Fibroblast of mammary gland (primary cell): ENCODE results near the gene CNTN5.
"Not testable (repeated sequence)": the region's sequence is repeated elsewhere in the genome, so short reads cannot be mapped to it uniquely, and the experiment has no call there.

Experiments used
- DNase-seq: peaks from one replicate; pipeline ENCODE4 v3.0.0-alpha.2; 2010; ENCODE audit warnings: low read depth
- H3K4me3 ChIP-seq: 2 replicates; pipeline ENCODE4 v1.5.1; 2011; ENCODE audit warnings: low read depth, mild to moderate bottlenecking, low read length, moderate library complexity; ENCODE audit not compliant: control insufficient read depth
- TF ChIP-seq, protein P1 (sequence below): conservative IDR thresholded peaks from 2 replicates; pipeline ENCODE4 v1.5.1; 2011; ENCODE audit warnings: low read depth, low read length, inconsistent platforms; ENCODE audit not compliant: control insufficient read depth, insufficient read depth

The CNTN5 gene

DNA sequence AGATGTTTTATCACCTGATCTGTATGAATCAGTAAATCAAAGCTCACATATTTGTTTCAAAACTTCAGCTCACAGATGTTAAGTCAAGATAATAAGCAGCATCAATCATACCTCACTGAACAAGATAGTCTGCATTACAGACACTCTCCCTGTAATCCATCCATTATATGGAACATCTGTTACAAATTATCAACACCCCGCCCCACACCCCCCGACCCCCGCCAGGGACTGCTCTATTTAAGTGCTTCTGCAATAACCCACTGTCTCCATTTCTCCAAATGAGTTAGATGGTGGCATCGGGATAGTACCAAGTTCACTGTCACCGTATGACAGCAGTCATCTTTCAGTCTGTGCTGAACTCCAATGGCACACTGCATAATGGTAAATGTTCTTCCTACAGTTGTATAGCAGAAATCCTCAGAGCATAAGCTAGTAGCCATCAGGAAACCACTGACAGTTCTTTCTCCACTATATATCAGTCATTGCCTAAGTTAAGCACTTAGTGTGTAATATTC, 1219.3 kb downstream of the CNTN5 start:
- no peak overlapping the region for H3K4me3 ChIP-seq
- no peak for DNase-seq
- TF ChIP-seq, protein P1, sequence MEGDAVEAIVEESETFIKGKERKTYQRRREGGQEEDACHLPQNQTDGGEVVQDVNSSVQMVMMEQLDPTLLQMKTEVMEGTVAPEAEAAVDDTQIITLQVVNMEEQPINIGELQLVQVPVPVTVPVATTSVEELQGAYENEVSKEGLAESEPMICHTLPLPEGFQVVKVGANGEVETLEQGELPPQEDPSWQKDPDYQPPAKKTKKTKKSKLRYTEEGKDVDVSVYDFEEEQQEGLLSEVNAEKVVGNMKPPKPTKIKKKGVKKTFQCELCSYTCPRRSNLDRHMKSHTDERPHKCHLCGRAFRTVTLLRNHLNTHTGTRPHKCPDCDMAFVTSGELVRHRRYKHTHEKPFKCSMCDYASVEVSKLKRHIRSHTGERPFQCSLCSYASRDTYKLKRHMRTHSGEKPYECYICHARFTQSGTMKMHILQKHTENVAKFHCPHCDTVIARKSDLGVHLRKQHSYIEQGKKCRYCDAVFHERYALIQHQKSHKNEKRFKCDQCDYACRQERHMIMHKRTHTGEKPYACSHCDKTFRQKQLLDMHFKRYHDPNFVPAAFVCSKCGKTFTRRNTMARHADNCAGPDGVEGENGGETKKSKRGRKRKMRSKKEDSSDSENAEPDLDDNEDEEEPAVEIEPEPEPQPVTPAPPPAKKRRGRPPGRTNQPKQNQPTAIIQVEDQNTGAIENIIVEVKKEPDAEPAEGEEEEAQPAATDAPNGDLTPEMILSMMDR = no peak

DNA sequence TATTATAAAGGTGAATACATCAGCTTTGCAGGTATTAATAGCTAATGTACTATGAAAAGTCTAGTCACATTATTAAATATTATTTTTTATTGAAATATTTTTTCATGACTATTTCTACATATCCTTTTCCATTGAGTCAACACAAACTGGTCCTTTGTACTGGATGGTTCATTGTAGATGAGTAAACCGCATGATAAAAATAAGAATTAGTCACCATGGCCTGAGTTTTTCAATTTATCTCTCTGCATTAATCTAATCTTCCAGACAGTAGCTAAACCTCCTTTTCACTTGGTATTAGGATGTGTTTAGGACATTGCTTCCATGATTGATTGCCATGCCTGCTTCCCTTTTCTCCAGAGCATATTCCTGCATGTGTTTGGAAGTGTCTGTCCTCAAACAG, 1227.0 kb downstream of the CNTN5 start:
- no peak for DNase-seq
- TF ChIP-seq, protein P1 = no peak
- H3K4me3 ChIP-seq = no peak overlapping the region

DNA sequence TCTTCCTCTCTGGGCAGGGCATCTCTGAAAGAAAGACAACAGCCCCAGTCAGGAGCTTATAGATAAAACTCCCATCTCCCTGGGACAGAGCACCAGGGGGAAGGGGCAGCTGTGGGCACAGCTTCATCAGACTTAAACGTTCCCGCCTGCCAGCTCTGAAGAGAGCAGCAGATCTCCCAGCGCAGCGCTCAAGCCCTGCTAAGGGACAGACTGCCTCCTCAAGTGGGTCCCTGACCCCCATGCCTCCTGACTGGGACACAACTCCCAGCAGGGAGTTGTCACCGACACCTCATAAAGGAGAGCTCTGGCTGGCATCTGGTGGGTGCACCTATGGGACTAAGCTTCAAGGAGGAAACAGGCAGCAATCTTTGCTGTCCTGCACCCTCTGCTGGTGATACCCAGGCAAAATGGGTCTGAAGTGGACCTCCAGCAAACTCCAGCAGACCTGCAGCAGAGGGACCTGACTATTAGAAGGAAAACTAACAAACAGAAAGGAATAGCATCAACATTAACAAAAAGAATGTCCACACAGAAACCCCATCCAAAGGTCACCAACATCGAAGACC, 1236.6 kb downstream of the CNTN5 start:
- not testable (repeated sequence) for DNase-seq

DNA sequence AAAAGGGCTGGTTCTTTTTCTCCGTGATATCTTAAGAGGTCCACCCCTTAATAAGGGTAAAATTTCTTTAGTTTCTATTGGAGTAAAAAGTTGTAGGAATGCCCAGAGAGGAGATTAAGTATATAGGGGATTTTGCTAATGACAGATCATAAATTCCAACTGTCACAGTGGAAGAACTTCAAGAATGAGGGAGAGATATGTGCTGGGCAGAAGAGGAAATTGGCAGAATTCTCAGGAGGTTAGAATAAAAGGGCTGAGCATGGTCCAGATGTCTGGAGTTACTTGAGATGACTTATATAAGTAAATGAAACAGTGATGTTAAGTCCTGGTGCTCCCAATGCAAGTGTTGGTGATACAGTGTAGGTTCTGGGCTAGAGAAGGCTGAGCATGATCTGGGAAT, 1248.8 kb downstream of the CNTN5 start:
- no peak overlapping the region for H3K4me3 ChIP-seq
- TF ChIP-seq, protein P1 = no peak
- no peak for DNase-seq

More for the DNA sequence above, 1236.6 kb downstream of the CNTN5 start:
- not testable (repeated sequence) for H3K4me3 ChIP-seq

DNA sequence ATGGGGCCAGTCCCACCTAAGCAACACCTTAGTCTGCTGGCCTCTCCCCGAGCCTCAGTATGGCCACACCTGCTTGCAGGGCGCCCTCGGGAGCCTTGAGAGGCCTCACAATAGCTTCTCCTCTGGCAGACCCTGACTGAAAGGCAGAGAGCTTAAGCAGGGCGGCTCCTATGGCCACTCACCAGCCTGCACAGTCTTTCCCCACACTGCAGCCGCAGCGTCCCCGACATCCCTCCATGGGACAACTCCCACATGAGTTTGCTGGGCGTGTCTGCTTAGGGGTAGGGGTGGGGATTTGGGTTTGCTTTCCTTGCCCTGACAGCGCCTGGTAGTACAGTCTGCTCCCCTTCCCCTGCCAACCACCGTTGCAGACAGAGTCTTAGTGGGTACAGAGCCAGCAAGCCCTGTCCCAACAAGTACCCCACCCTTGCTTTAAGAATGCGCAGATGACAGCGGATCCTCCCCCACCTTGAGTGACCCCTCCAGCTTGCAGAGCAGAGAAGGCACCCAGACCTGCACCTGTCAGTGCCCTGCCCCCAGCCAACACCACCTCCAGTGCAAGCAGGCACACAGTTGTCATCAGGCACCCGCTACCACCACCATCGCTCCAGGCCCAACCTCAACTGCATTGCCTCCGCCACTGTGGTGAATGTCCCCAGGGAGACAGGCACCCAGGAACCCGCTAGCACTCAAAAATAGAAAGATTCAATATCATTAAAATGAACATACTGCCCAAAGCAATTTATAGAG, 1252.5 kb downstream of the CNTN5 start:
- DNase-seq = no peak
- no peak overlapping the region for H3K4me3 ChIP-seq
- TF ChIP-seq, protein P1 = no peak

DNA sequence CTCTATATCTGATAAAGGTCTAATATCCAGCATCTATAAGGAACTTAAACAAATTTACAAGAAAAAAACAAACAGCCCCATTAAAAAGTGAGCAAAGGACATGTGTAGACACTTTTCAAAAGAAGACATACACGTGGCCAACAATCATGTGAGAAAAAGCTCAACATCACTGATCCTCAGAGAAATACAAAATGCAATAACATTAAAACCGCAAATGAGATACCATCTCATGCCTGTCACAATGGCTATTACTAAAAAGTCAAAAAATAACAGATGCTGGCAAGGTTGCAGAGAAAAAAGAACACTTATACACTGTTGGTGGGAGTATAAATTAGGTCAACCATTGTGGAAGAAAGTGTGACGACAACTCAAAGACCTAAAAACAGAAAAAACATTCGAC, 1253.7 kb downstream of the CNTN5 start:
- H3K4me3 ChIP-seq, DNase-seq: not testable (repeated sequence)

DNA sequence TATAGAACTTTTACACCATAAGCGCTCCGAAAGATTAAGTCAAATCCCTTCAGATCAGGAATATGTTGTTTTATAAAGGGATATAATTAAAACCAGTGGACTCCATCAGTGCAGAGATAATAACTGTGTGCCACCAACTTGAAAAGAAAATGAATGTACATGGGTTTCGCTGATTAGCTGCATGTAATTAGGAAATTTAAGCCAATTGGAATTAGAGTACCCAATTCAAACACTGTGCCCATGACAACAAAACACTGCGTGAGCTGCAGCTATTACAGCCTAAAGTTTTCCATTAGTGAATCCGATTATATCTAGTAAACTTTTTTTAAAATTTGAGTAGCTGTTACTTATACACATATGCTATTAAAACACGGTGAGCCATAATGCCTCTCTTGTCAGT, 1274.0 kb downstream of the CNTN5 start:
- TF ChIP-seq, protein P1 = no peak

DNA sequence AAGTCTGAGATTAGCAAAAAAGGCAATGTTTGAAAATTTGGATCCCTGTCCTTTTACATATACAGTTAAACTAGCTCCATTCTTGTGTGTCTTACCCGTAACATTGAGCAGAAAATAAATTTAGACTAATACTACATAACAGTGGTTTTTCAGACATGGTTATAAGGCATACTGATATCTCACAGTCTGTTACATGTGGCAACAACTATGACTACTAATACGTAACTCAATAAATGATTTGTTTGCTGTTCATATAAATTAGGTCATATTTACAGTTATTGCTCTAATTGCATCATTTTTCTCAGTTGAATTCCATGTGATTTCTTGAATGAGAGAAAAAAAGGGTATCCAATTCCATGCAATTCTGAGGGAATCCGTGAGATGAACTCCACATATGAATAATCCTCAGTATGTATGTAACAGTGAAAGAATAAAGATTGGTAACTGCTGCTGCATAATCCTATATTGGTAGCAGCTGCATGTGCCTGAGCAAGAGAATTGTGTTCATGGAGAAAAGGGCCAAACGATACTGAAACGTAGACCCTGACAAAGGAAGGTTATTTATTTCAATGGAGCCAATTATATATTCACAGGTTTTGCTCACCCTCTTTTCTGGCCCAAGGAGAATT, 1275.4 kb downstream of the CNTN5 start:
- no peak overlapping the region for H3K4me3 ChIP-seq
- no peak for DNase-seq
- TF ChIP-seq, protein P1 = no peak

More for the DNA sequence above, 1274.0 kb downstream of the CNTN5 start:
- DNase-seq = no peak
- no peak overlapping the region for H3K4me3 ChIP-seq
